ENCODE results near the gene B4GALNT1. TPM values are rescaled to one million over a fixed set of nuclear protein-coding genes. Genes with fewer than 3 reads are reported as not detected.
"Not testable (repeated sequence)": the region's sequence is repeated elsewhere in the genome, so short reads cannot be mapped to it uniquely, and the experiment has no call there.

The B4GALNT1 gene
- total RNA-seq, 4 donors from 2014 or later, result 0.19 to 1.7 (median 0.26) TPM

DNA sequence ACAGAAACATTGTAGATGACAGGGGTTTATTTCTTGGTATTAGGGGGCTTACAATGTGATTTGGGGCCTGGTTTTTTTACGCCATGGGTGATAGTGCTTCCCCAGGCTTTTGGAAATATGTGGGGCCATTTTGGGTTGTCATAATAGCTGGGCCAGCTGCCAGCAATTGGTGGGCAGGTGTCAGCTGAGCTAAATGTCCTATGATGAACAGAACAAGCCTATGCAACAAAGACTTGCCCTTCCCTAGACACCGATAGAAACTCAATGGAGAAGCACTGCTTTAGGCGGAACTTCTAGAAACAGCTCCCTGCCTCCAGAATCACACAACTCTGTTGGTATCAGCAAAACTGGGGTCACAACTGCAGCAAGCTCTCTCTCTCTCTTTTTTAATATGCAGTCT, 5.1 kb upstream of the B4GALNT1 start:
- TF ChIP-seq, protein P1, sequence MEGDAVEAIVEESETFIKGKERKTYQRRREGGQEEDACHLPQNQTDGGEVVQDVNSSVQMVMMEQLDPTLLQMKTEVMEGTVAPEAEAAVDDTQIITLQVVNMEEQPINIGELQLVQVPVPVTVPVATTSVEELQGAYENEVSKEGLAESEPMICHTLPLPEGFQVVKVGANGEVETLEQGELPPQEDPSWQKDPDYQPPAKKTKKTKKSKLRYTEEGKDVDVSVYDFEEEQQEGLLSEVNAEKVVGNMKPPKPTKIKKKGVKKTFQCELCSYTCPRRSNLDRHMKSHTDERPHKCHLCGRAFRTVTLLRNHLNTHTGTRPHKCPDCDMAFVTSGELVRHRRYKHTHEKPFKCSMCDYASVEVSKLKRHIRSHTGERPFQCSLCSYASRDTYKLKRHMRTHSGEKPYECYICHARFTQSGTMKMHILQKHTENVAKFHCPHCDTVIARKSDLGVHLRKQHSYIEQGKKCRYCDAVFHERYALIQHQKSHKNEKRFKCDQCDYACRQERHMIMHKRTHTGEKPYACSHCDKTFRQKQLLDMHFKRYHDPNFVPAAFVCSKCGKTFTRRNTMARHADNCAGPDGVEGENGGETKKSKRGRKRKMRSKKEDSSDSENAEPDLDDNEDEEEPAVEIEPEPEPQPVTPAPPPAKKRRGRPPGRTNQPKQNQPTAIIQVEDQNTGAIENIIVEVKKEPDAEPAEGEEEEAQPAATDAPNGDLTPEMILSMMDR (IDR thresholded peaks at IDR 0.05), result no peak
- no peak for TF ChIP-seq POLR2A (IDR thresholded peaks at IDR 0.05)
- H3K4me3 ChIP-seq (ENCODE audit: low read depth, poor library complexity, severe bottlenecking), result no peak overlapping the region
- peak in 1 of 2 donors; percentile 34 for DNase-seq (ENCODE audit: low spot score in 2 of 2)
- WGBS, 2 donors, result 91 to 96% methylated on average over 3 of the region's 3 CpGs
- intact Hi-C loops (cut with DNase I; ENCODE audit: low total_unique reads), result no loop called here

DNA sequence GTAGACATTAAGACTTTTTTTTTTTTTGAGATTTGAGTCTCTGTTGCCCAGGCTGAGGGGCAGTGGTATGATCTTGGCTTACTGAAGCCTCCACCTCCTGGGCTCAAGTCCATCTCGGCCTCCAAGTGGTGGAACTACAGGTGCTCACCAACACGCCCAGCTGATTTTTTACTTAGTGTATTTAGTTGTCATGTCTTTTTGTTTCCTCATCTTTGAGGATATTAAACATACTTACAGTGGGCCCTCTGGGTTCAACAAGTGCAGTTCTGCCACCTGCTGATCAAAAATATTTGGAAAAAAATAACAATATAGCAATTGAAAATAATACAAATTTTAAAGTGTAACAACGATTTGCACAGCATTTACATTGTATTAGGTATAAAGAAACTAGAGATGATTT, 4.4 kb upstream of the B4GALNT1 start:
- intact Hi-C loops (cut with DNase I; ENCODE audit: low total_unique reads), result no loop called here

DNA sequence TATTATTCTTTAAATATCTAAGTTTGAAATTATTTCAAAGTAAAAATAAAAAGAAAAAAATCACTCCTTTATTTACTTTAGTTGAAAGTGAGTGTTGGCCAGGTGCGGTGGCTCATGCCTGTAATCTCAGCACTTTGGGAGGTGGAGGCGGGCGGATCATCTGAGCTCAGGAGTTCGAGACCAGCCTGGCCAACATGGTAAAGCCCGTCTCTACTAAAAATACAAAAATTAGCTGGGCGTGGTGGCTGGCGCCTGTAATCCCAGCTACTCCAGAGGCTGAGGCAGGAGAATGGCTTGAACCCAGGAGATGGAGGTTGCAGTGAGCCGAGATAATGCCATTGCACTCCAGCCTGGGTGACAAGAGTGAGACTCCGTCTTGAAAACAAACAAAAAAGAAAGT, 3.7 kb upstream of the B4GALNT1 start:
- intact Hi-C loops (cut with DNase I; ENCODE audit: low total_unique reads); H3K4me3 ChIP-seq (ENCODE audit: low read depth, poor library complexity, severe bottlenecking): not testable (repeated sequence)
- DNase-seq (ENCODE audit: low spot score in 2 of 2), result peak in 1 of 2 donors; percentile 65
- 80 to 83% methylated on average over 9 of the region's 9 CpGs for WGBS, 2 donors

More for the DNA sequence above, 4.4 kb upstream of the B4GALNT1 start:
- no peak overlapping the region for H3K4me3 ChIP-seq (ENCODE audit: low read depth, poor library complexity, severe bottlenecking)
- TF ChIP-seq, protein P1 (IDR thresholded peaks at IDR 0.05), result no peak
- no peak for TF ChIP-seq POLR2A (IDR thresholded peaks at IDR 0.05)
- DNase-seq (ENCODE audit: low spot score in 2 of 2), result peak in 1 of 2 donors; percentile 25
- 64 to 77% methylated on average over 3 of the region's 3 CpGs for WGBS, 2 donors

- WGBS, 2 donors, result 3 to 8% methylated on average over 27 to 57 of the region's 67 CpGs
Measured at GRCh38 chr12:57632073-57632957, 686 bp downstream of the B4GALNT1 start.

GRCh38 chr12:57631566-57632072, 1.4 kb downstream of the B4GALNT1 start:
- WGBS, 2 donors, result 31 to 48% methylated on average over 22 to 26 of the region's 26 CpGs
- no peak overlapping the region for H3K4me3 ChIP-seq (ENCODE audit: low read depth, poor library complexity, severe bottlenecking)
- TF ChIP-seq, protein P1 (IDR thresholded peaks at IDR 0.05), result no peak
- no peak for TF ChIP-seq POLR2A (IDR thresholded peaks at IDR 0.05)
- intact Hi-C loops (cut with DNase I; ENCODE audit: low total_unique reads), result no loop called here
- DNase-seq (ENCODE audit: low spot score in 2 of 2), result peak in 1 of 2 donors; percentile 78

More at GRCh38 chr12:57632073-57632957, 686 bp downstream of the B4GALNT1 start:
- H3K4me3 ChIP-seq (ENCODE audit: low read depth, poor library complexity, severe bottlenecking), result peak overlapping the region; percentile 23
- TF ChIP-seq, protein P1 (IDR thresholded peaks at IDR 0.05), result no peak
- TF ChIP-seq POLR2A (IDR thresholded peaks at IDR 0.05), result no peak
- intact Hi-C loops (cut with DNase I; ENCODE audit: low total_unique reads), result no loop called here
- peak in 1 of 2 donors; percentile 86 for DNase-seq (ENCODE audit: low spot score in 2 of 2)

DNA sequence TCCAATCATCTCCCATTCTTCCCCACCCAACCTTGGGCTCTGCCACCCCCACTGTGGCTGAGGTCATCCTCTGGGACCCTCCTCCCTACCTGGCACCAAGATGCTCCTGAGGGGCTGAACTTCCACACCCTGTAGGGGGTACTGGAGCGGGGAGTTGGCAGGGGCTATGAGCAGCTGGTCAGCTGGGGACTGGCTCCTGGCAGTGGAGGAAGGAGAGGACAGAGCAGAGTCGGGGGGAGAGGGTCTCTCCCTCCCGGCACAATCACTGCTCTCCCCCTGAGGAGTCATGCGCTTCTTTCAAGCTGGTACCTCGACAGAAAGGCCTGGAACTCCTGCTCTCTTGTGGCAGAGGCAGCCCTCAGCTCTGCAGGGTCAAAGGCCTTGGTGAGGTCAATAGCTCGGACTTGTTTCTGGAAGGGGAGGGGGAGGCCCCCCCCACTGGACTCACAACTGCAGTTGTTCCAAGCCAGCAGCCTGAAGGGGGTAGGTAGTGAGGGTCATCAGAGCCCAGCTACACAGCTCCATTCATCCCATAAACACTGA, 2.0 kb downstream of the B4GALNT1 start:
- DNase-seq (ENCODE audit: low spot score in 2 of 2), result peak in 1 of 2 donors; percentile 65
- TF ChIP-seq, protein P1 (IDR thresholded peaks at IDR 0.05), result no peak
- no peak for TF ChIP-seq POLR2A (IDR thresholded peaks at IDR 0.05)
- H3K4me3 ChIP-seq (ENCODE audit: low read depth, poor library complexity, severe bottlenecking), result no peak overlapping the region
- intact Hi-C loops (cut with DNase I; ENCODE audit: low total_unique reads), result no loop called here
- WGBS, 2 donors, result 61 to 85% methylated on average over 6 of the region's 6 CpGs
